NT2/D1 (cell line): ENCODE measurements around the gene NOS1.

ENCODE experiments used
- DNase-seq: peaks from one replicate; pipeline ENCODE4 v3.0.0-alpha.2; 2011; ENCODE audit warnings: low read depth, low spot score
- H3K27me3 ChIP-seq: 2 replicates; pipeline ENCODE4 v1.6.0; 2011; ENCODE audit warnings: mild to moderate bottlenecking; ENCODE audit not compliant: insufficient read length, insufficient read depth
- H3K36me3 ChIP-seq: 2 replicates; pipeline ENCODE4 v1.6.1; 2011; ENCODE audit warnings: mild to moderate bottlenecking, low read length, mixed read lengths; ENCODE audit not compliant: insufficient read depth, insufficient read length
- H3K4me1 ChIP-seq: 2 replicates; pipeline ENCODE4 v1.5.1; 2011; ENCODE audit not compliant: insufficient read depth, insufficient read length
- H3K4me3 ChIP-seq: 2 replicates; pipeline ENCODE4 v1.5.1; 2011; ENCODE audit warnings: low read depth; ENCODE audit not compliant: insufficient read length
- H3K9ac ChIP-seq: 2 replicates; pipeline ENCODE4 v1.6.0; 2011; ENCODE audit warnings: low read depth; ENCODE audit not compliant: insufficient read length
- H3K9me3 ChIP-seq: 2 replicates; pipeline ENCODE4 v1.5.1; 2011; ENCODE audit warnings: mild to moderate bottlenecking, low read length; ENCODE audit not compliant: insufficient read depth
- SUZ12 ChIP-seq: IDR thresholded peaks from 2 replicates; pipeline ENCODE4 v1.6.1; 2011; ENCODE audit not compliant: insufficient read length, insufficient read depth; ENCODE audit errors: extremely low read depth
- YY1 ChIP-seq: IDR thresholded peaks from 2 replicates; pipeline ENCODE4 v1.6.1; 2011; ENCODE audit not compliant: insufficient read length, insufficient read depth
- ZNF274 ChIP-seq: IDR thresholded peaks from 2 replicates; pipeline ENCODE4 v1.6.1; 2011; ENCODE audit warnings: mild to moderate bottlenecking, low read depth, low read length

Gene NOS1

GRCh38 chr12:117298648-117299225 lies 62.7 kb downstream of the NOS1 start:
- no peak for DNase-seq
- TF ChIP-seq YY1, result no peak
- TF ChIP-seq ZNF274, result no peak
- no peak for TF ChIP-seq SUZ12

GRCh38 chr12:117298191-117298590 lies 63.2 kb downstream of the NOS1 start:
- no peak overlapping the region for H3K4me3 ChIP-seq
- peaks cover 7% of the 10 kb centered on the region for H3K4me1 ChIP-seq
- DNase-seq, result no peak

More at GRCh38 chr12:117298648-117299225, 62.7 kb downstream of the NOS1 start:
- no peak overlapping the region for H3K4me3 ChIP-seq
- H3K9ac ChIP-seq, result no peak overlapping the region
- H3K36me3 ChIP-seq, result no peaks in the 10 kb centered on the region
- H3K27me3 ChIP-seq, result no peaks in the 10 kb centered on the region
- H3K9me3 ChIP-seq, result no peaks in the 10 kb centered on the region
- peaks cover 7% of the 10 kb centered on the region for H3K4me1 ChIP-seq

DNA sequence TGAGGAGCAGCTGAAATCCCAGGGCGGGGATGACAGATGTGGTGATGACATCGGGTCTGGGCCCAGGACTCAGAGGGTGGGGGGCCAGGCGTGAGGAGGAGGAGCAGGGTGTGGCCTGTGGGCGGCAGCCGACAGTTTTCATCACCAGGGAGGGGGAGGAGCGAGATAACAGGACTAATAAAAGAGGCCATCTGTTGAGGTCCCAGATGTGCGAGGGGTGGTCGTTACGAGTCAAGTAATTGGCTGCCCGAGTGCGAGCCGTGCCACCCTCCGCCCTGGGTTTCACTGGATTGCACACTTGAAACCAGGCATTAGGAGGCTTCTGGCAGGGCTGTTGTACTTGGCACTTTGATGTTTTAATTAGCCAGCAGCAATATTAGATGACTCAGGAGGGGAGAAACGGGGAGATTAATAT lies 67.2 kb downstream of the NOS1 start:
- no peak for DNase-seq
- Histone ChIP-seq H3K4me3 (no peak overlapping the region), H3K9ac (no peak overlapping the region), H3K36me3 (no peaks in the 10 kb centered on the region), H3K9me3 (peaks cover 14% of the 10 kb centered on the region; the same call in 1 of the 2 replicates), H3K4me1 (peaks cover 4% of the 10 kb centered on the region), H3K27me3 (no peaks in the 10 kb centered on the region)
- TF ChIP-seq SUZ12 (no peak), YY1 (no peak), ZNF274 (no peak)

More at GRCh38 chr12:117298191-117298590, 63.2 kb downstream of the NOS1 start:
- no peaks in the 10 kb centered on the region for H3K36me3 ChIP-seq
- TF ChIP-seq SUZ12, result no peak
- no peak for TF ChIP-seq ZNF274
- TF ChIP-seq YY1, result no peak
- H3K27me3 ChIP-seq, result no peaks in the 10 kb centered on the region
- H3K9me3 ChIP-seq, result no peaks in the 10 kb centered on the region
- H3K9ac ChIP-seq, result no peak overlapping the region

DNA sequence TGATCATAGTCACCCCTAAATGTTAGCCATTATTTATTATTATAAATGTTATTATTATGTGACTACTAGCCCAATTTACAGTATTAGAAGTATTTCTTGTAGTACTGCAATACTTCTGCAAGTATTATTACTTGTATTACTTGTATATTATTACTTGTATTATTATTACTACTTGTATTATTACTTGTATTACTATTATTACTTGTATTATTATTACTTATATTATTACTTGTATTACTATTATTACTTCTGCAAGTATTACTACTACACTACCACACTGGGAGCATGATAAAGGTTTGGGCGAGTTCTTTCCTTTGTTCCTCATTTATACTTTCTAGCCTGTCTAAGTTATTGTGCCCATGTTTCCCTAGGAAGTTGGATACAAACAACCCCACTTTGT lies 67.9 kb downstream of the NOS1 start:
- Histone ChIP-seq H3K9ac (no peak overlapping the region), H3K9me3 (peaks cover 21% of the 10 kb centered on the region), H3K4me1 (peaks cover 4% of the 10 kb centered on the region), H3K4me3 (no peak overlapping the region), H3K36me3 (no peaks in the 10 kb centered on the region), H3K27me3 (no peaks in the 10 kb centered on the region)
- no peak for TF ChIP-seq ZNF274
- TF ChIP-seq SUZ12, result no peak
- no peak for TF ChIP-seq YY1
- no peak for DNase-seq

- Histone ChIP-seq H3K4me3 (no peak overlapping the region), H3K9me3 (peaks cover 29% of the 10 kb centered on the region), H3K4me1 (peaks cover 4% of the 10 kb centered on the region), H3K9ac (no peak overlapping the region), H3K36me3 (no peaks in the 10 kb centered on the region), H3K27me3 (no peaks in the 10 kb centered on the region)
- TF ChIP-seq YY1 (no peak), SUZ12 (no peak), ZNF274 (no peak)
- no peak for DNase-seq
These were observed 68.7 kb downstream of the NOS1 start for GRCh38 chr12:117292688-117293087.

DNA sequence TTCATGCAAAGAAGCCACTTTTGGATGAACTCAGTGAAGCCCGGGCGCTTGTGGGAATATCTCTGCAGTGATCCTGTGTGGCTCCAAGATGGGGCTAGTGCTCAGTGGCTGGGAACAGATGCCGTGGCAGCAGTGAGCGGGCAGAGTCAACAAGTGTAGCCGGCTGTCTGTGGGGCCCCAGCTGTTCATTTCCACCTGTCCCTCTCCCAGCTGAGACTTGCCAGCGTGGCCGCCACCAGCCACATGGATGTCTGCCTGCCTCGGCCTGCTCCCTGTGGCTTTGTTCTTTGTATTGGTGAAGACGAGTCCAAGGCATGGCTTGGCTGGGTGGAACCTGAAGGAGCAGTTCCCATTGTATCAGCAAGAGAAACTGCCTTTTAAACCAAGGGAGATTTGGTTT lies 77.3 kb downstream of the NOS1 start:
- no peak for DNase-seq
- TF ChIP-seq ZNF274, result no peak
- H3K9ac ChIP-seq, result no peak overlapping the region
- H3K27me3 ChIP-seq, result no peaks in the 10 kb centered on the region
- no peaks in the 10 kb centered on the region for H3K4me1 ChIP-seq
- peaks cover 20% of the 10 kb centered on the region for H3K9me3 ChIP-seq
- no peak overlapping the region for H3K4me3 ChIP-seq
- no peaks in the 10 kb centered on the region for H3K36me3 ChIP-seq

- Histone ChIP-seq H3K27me3 (no peaks in the 10 kb centered on the region), H3K9me3 (peaks cover 3% of the 10 kb centered on the region; the same call in 1 of the 2 replicates), H3K36me3 (no peaks in the 10 kb centered on the region), H3K9ac (no peak overlapping the region), H3K4me3 (no peak overlapping the region), H3K4me1 (peaks cover 8% of the 10 kb centered on the region)
- no peak for DNase-seq
- TF ChIP-seq YY1, result no peak
- TF ChIP-seq SUZ12, result no peak
- no peak for TF ChIP-seq ZNF274
These were observed 78.9 kb downstream of the NOS1 start for GRCh38 chr12:117282490-117282889.
